ENCODE results near the gene PGGHG.
A peak's percentile ranks its signal among the peaks of the same experiment; 100 is the strongest.

The PGGHG gene

GRCh38 chr11:269146-269890, 19.6 kb upstream of the PGGHG start:
- DNase-seq, result peak in 1 of 2 donors; percentile 41

GRCh38 chr11:270451-271318, 18.2 kb upstream of the PGGHG start:
- DNase-seq, result no peak

DNA sequence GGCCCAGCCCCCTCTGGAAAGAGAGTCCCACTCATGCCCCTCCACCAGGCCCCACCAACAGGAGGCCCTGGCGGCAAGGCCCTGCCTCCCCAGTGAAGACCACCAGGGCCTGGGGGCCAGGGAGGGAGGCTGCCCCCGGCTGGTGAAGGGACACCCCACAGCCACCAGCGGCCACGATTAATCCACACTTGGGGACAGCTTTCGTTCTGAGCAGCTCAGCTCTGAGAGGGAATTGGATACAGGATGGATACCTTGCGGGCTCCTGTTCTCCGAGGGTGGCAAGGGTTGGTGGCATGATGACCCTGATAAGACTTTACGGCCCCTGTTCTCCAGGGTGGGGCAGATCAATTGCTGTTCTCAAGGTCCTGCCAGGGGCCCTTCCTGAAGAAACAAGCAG, 17.6 kb upstream of the PGGHG start:
- no peak for DNase-seq

GRCh38 chr11:272195-272930, 16.6 kb upstream of the PGGHG start:
- no peak for DNase-seq

DNA sequence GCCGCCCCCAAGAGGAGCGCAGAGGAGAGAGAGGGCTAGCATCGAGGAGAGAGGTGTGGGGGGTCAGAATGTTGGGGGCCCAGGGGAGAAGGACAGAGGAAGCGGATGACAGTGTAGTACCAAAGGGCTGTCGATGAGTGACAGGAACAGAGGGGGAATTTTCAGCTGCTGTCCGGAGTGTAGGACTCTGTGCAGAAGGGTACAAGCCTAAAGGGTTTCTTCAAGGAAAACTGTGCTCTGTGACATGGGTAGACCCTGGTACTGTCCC, 16.1 kb upstream of the PGGHG start:
- no peak for DNase-seq

GRCh38 chr11:276219-276618, 12.7 kb upstream of the PGGHG start:
- DNase-seq, result no peak

GRCh38 chr11:278001-278951, 10.7 kb upstream of the PGGHG start, which contains the start of gene NLRP6:
NLRP6 (plus strand) TSS chr11:278407; CDS start chr11:278570, 163 bp downstream.
- DNase-seq, result no peak

- DNase-seq, result no peak
These were observed 9.6 kb upstream of the PGGHG start for GRCh38 chr11:279040-279965.

DNA sequence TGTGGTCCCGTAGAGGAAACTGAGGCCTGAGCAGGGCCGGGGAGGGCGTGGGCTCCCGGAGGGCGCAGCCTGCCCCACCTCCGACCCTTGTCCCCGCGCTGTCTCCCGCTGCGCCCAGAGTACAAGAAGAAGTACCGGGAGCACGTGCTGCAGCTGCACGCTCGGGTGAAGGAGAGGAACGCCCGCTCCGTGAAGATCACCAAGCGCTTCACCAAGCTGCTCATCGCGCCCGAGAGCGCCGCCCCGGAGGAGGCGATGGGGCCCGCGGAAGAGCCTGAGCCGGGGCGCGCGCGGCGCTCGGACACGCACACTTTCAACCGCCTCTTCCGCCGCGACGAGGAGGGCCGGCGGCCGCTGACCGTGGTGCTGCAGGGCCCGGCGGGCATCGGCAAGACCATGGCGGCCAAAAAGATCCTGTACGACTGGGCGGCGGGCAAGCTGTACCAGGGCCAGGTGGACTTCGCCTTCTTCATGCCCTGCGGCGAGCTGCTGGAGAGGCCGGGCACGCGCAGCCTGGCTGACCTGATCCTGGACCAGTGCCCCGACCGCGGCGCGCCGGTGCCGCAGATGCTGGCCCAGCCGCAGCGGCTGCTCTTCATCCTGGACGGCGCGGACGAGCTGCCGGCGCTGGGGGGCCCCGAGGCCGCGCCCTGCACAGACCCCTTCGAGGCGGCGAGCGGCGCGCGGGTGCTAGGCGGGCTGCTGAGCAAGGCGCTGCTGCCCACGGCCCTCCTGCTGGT, 8.8 kb upstream of the PGGHG start:
- peak in 1 of 2 donors; percentile 22 for DNase-seq

DNA sequence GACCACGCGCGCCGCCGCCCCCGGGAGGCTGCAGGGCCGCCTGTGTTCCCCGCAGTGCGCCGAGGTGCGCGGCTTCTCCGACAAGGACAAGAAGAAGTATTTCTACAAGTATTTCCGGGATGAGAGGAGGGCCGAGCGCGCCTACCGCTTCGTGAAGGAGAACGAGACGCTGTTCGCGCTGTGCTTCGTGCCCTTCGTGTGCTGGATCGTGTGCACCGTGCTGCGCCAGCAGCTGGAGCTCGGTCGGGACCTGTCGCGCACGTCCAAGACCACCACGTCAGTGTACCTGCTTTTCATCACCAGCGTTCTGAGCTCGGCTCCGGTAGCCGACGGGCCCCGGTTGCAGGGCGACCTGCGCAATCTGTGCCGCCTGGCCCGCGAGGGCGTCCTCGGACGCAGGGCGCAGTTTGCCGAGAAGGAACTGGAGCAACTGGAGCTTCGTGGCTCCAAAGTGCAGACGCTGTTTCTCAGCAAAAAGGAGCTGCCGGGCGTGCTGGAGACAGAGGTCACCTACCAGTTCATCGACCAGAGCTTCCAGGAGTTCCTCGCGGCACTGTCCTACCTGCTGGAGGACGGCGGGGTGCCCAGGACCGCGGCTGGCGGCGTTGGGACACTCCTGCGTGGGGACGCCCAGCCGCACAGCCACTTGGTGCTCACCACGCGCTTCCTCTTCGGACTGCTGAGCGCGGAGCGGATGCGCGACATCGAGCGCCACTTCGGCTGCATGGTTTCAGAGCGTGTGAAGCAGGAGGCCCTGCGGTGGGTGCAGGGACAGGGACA, 8.0 kb upstream of the PGGHG start:
- DNase-seq, result no peak

DNA sequence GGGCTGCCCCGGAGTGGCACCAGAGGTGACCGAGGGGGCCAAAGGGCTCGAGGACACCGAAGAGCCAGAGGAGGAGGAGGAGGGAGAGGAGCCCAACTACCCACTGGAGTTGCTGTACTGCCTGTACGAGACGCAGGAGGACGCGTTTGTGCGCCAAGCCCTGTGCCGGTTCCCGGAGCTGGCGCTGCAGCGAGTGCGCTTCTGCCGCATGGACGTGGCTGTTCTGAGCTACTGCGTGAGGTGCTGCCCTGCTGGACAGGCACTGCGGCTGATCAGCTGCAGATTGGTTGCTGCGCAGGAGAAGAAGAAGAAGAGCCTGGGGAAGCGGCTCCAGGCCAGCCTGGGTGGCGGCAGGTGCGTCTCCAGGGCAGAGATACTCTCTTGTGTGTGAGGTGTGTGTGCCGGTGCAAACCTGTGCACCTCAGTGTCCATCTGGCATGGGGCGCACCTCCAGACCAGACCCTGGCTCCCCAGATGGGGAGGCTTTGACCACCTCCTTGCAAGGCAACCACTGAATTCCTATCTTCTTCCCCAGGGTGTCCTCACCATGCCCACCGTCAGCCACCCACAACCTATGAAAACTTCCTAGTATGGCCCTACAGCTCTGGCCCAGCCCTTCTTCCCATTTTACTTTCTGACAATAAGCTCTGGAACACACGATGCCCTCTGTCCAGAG, 7.3 kb upstream of the PGGHG start:
- no peak for DNase-seq

DNA sequence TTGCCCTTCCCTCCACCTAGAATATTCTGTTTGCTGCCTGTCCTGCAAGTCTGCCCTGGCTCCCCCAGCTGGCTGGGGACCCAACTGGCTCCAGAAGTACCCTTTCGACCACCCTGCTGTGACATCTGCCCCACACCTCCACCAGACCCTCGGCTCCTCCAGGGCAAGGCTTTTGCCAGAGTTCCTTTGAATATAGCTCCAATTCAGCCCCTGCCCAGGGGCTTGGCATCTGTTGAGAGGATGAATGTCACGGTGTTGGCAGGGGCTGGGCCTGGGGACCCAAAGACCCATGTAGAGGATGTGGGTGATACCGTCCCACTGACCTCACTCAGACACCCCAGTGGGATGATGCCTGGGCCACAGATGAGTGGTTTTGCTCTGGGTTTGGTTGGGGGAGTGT, 6.8 kb upstream of the PGGHG start:
- DNase-seq, result no peak

DNA sequence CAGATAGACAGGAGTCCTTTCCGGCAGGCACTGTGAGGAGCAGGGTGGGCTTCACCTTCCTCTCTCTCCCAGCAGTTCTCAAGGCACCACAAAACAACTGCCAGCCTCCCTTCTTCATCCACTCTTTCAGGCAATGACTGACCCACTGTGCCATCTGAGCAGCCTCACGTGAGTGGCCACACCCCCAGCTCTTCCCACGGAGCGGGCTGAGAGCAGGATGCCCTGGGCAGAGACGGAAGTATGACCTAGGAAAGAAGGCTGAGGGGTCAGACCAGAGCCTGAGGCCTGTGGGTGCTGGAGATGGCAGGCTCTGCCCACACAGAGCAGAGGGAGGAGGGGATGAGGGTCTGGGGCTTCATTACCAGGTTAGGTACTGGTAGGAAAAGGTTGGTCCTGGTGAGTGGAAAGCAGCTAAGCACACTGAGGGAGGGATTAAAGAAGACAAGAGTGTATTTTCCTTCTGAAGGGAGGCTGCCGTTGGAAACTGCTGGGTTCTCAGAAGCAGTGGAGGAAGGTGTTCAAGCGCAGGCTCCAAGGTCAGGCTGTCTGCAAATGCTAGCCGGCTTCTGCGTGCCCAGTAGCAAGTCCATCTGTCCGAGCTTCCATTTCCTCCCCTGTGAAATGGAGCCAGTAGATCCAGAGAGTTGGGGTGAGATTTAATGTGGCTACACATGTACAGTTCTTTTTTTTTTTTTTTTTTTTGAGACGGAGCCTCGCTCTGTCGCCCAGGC, 6.1 kb upstream of the PGGHG start:
- DNase-seq, result no peak

GRCh38 chr11:283405-284104, 5.4 kb upstream of the PGGHG start:
- no peak for DNase-seq

GRCh38 chr11:284105-285020, 4.6 kb upstream of the PGGHG start:
- DNase-seq, result no peak

GRCh38 chr11:285021-285893, 3.7 kb upstream of the PGGHG start:
- no peak for DNase-seq
